ENCODE data around the gene CASP7. TPM values are rescaled to one million over a fixed set of nuclear protein-coding genes. Genes with fewer than 3 reads are reported as not detected.

Gene CASP7
- total RNA-seq, 1 donor from 2014 or later = 22.6 TPM

GRCh38 chr10:113683300-113683699, 3.6 kb downstream of the CASP7 start:
- Mint-ChIP-seq H3K4me3 (no peak overlapping the region), H3K27ac (peak overlapping the region; percentile 18)

GRCh38 chr10:113686028-113686427, 6.3 kb downstream of the CASP7 start:
- DNase-seq (no peak), ATAC-seq (ENCODE audit: low read depth) (no peak)
- Mint-ChIP-seq H3K9me3 (peaks cover 32% of the 10 kb centered on the region), H3K4me3 (no peak overlapping the region), H3K4me1 (peaks cover 59% of the 10 kb centered on the region), H3K36me3 (ENCODE audit: low read depth) (peaks cover 65% of the 10 kb centered on the region), H3K27me3 (no peaks in the 10 kb centered on the region), H3K27ac (no peak overlapping the region)
- POLR2A ChIA-PET = no interaction called here
- intact Hi-C loops (cut with micrococcal nuclease) = loop anchor here (10.0 kb wide), 1 partner anchor 701 kb away; no protein-coding TSS in a partner anchor
- TF ChIP-seq CTCF (IDR thresholded peaks at IDR 0.05) = no peak
- CTCF ChIA-PET = no interaction called here

More at GRCh38 chr10:113683300-113683699, 3.6 kb downstream of the CASP7 start:
- Mint-ChIP-seq H3K27me3 (no peaks in the 10 kb centered on the region), H3K9me3 (peaks cover 22% of the 10 kb centered on the region), H3K4me1 (peaks cover 64% of the 10 kb centered on the region), H3K36me3 (ENCODE audit: low read depth) (peaks cover 51% of the 10 kb centered on the region)
- DNase-seq (no peak), ATAC-seq (ENCODE audit: low read depth) (no peak)
- TF ChIP-seq CTCF (IDR thresholded peaks at IDR 0.05) = no peak
- ChIA-PET POLR2A (interaction anchor here (1.1 to 1.3 kb wide), 2 partner anchors 10 to 340 kb away, joined by 3 to 4 read pairs; no protein-coding TSS in a partner anchor), CTCF (no interaction called here)
- intact Hi-C loops (cut with micrococcal nuclease) = loop anchor here (5.0 to 10.0 kb wide), 6 partner anchors 698 to 1501 kb away; partner anchors contain the start of genes ATRNL1, GPAM and TRUB1

- Mint-ChIP-seq H3K27ac (no peak overlapping the region), H3K4me3 (no peak overlapping the region), H3K27me3 (no peaks in the 10 kb centered on the region), H3K9me3 (peaks cover 34% of the 10 kb centered on the region), H3K36me3 (ENCODE audit: low read depth) (peaks cover 72% of the 10 kb centered on the region), H3K4me1 (peaks cover 49% of the 10 kb centered on the region)
- TF ChIP-seq CTCF (IDR thresholded peaks at IDR 0.05) = no peak
- ATAC-seq (ENCODE audit: low read depth) = no peak
- intact Hi-C loops (cut with micrococcal nuclease) = loop anchor here (10.0 kb wide), 1 partner anchor 702 kb away; no protein-coding TSS in a partner anchor
- CTCF ChIA-PET = no interaction called here
- POLR2A ChIA-PET = no interaction called here
- no peak for DNase-seq
These were observed 7.3 kb downstream of the CASP7 start for GRCh38 chr10:113687037-113687436.

- Mint-ChIP-seq H3K36me3 (ENCODE audit: low read depth) (peaks cover 81% of the 10 kb centered on the region), H3K27me3 (no peaks in the 10 kb centered on the region), H3K27ac (no peak overlapping the region), H3K9me3 (peaks cover 45% of the 10 kb centered on the region), H3K4me3 (no peak overlapping the region), H3K4me1 (peaks cover 31% of the 10 kb centered on the region)
- DNase-seq (no peak), ATAC-seq (ENCODE audit: low read depth) (no peak)
- POLR2A ChIA-PET = no interaction called here
- CTCF ChIA-PET = interaction anchor here (1.6 kb wide), 1 partner anchor 15 kb away, joined by 3 read pairs; no protein-coding TSS in a partner anchor
- intact Hi-C loops (cut with micrococcal nuclease) = loop anchor here (10.0 kb wide), 1 partner anchor 704 kb away; no protein-coding TSS in a partner anchor
- no peak for TF ChIP-seq CTCF (IDR thresholded peaks at IDR 0.05)
These were observed 9.3 kb downstream of the CASP7 start for GRCh38 chr10:113689057-113689456.

GRCh38 chr10:113689574-113689973, 9.9 kb downstream of the CASP7 start:
- POLR2A ChIA-PET = no interaction called here
- H3K36me3 Mint-ChIP-seq (ENCODE audit: low read depth) = peaks cover 81% of the 10 kb centered on the region
- H3K4me3 Mint-ChIP-seq = no peak overlapping the region
- TF ChIP-seq CTCF (IDR thresholded peaks at IDR 0.05) = no peak
- no peak overlapping the region for H3K27ac Mint-ChIP-seq
- intact Hi-C loops (cut with micrococcal nuclease) = loop anchor here (10.0 kb wide), 1 partner anchor 705 kb away; no protein-coding TSS in a partner anchor
- ATAC-seq (ENCODE audit: low read depth) (no peak), DNase-seq (no peak)
- peaks cover 45% of the 10 kb centered on the region for H3K9me3 Mint-ChIP-seq
- CTCF ChIA-PET = interaction anchor here (1.6 kb wide), 1 partner anchor 15 kb away, joined by 3 read pairs; no protein-coding TSS in a partner anchor
- H3K4me1 Mint-ChIP-seq = peaks cover 28% of the 10 kb centered on the region
- no peaks in the 10 kb centered on the region for H3K27me3 Mint-ChIP-seq
